Glutamatergic neuron (in vitro differentiated cells): ENCODE measurements around the gene ANTXR1. TPM values are rescaled to one million over a fixed set of nuclear protein-coding genes. Genes with fewer than 3 reads are reported as not detected.

ENCODE experiments used
- DNase-seq: peaks from one replicate; pipeline ENCODE4 v3.0.0; 2022
- H3K27ac Mint-ChIP-seq: one replicate; pipeline ENCODE4 v1.8.0; 2020; ENCODE audit warnings: mild to moderate bottlenecking, mixed read lengths, inconsistent platforms; ENCODE audit not compliant: unreplicated experiment
- H3K27me3 Mint-ChIP-seq: one replicate; pipeline ENCODE4 v1.8.0; 2020; ENCODE audit warnings: mild to moderate bottlenecking, moderate library complexity, mixed read lengths, inconsistent platforms; ENCODE audit not compliant: unreplicated experiment
- H3K36me3 Mint-ChIP-seq: one replicate; pipeline ENCODE4 v1.8.0; 2020; ENCODE audit warnings: mild to moderate bottlenecking, mixed read lengths, inconsistent platforms; ENCODE audit not compliant: unreplicated experiment
- H3K4me1 Mint-ChIP-seq: one replicate; pipeline ENCODE4 v1.8.0; 2020; ENCODE audit warnings: mild to moderate bottlenecking, low read depth, mixed read lengths, inconsistent platforms; ENCODE audit not compliant: unreplicated experiment
- H3K4me3 Mint-ChIP-seq: one replicate; pipeline ENCODE4 v1.8.0; 2020; ENCODE audit warnings: mild to moderate bottlenecking, mixed read lengths, inconsistent platforms; ENCODE audit not compliant: unreplicated experiment
- H3K9me3 Mint-ChIP-seq: one replicate; pipeline ENCODE4 v1.8.0; 2020; ENCODE audit warnings: mild to moderate bottlenecking, moderate library complexity, mixed read lengths, inconsistent platforms; ENCODE audit not compliant: unreplicated experiment
- CTCF ChIP-seq: fragments of 200-600 bp; sonication (generic); IDR thresholded peaks from one replicate; pipeline ENCODE4 v1.5.0; 2021; ENCODE audit not compliant: partially characterized antibody, unreplicated experiment
- total RNA-seq: library from RNA; stranded (reverse); fragmentation: NEBNext Ultra II Directional; extraction: Animal tissue kit (Norgen Biotek cat#: 25700); gene quantifications from one replicate; pipeline ENCODE4 v1.2.1, GENCODE V29; 2021; ENCODE audit not compliant: unreplicated experiment

Gene ANTXR1
- total RNA-seq, 1 donor from 2014 or later, result 26.7 TPM

GRCh38 chr2:69180227-69180626 is 167.2 kb downstream of the ANTXR1 start:
- DNase-seq, result no peak
- no peak for TF ChIP-seq CTCF
- no peak overlapping the region for H3K27ac Mint-ChIP-seq
- H3K36me3 Mint-ChIP-seq, result peaks cover 17% of the 10 kb centered on the region
- no peak overlapping the region for H3K4me3 Mint-ChIP-seq
- H3K27me3 Mint-ChIP-seq, result peaks cover 4% of the 10 kb centered on the region
- peaks cover 10% of the 10 kb centered on the region for H3K4me1 Mint-ChIP-seq
- H3K9me3 Mint-ChIP-seq, result peaks cover 2% of the 10 kb centered on the region

- TF ChIP-seq CTCF, result no peak
- H3K4me1 Mint-ChIP-seq, result peaks cover 10% of the 10 kb centered on the region
- H3K36me3 Mint-ChIP-seq, result peaks cover 19% of the 10 kb centered on the region
- H3K4me3 Mint-ChIP-seq, result no peak overlapping the region
- H3K27me3 Mint-ChIP-seq, result peaks cover 2% of the 10 kb centered on the region
- no peak overlapping the region for H3K27ac Mint-ChIP-seq
- H3K9me3 Mint-ChIP-seq, result no peaks in the 10 kb centered on the region
- no peak for DNase-seq
Observed at GRCh38 chr2:69180974-69181373, 168.0 kb downstream of the ANTXR1 start.

GRCh38 chr2:69181806-69182427 is 168.9 kb downstream of the ANTXR1 start:
- H3K4me3 Mint-ChIP-seq, result no peak overlapping the region
- TF ChIP-seq CTCF, result no peak
- no peaks in the 10 kb centered on the region for H3K9me3 Mint-ChIP-seq
- no peak overlapping the region for H3K27ac Mint-ChIP-seq
- H3K4me1 Mint-ChIP-seq, result peaks cover 7% of the 10 kb centered on the region
- DNase-seq, result no peak
- H3K27me3 Mint-ChIP-seq, result peaks cover 2% of the 10 kb centered on the region
- H3K36me3 Mint-ChIP-seq, result peaks cover 20% of the 10 kb centered on the region

- Mint-ChIP-seq H3K4me1 (no peaks in the 10 kb centered on the region), H3K36me3 (peaks cover 20% of the 10 kb centered on the region), H3K27ac (no peak overlapping the region), H3K27me3 (peaks cover 2% of the 10 kb centered on the region), H3K9me3 (no peaks in the 10 kb centered on the region), H3K4me3 (no peak overlapping the region)
- no peak for TF ChIP-seq CTCF
- no peak for DNase-seq
Observed at GRCh38 chr2:69183659-69184058, 170.7 kb downstream of the ANTXR1 start.

GRCh38 chr2:69184224-69184623 is 171.2 kb downstream of the ANTXR1 start:
- H3K36me3 Mint-ChIP-seq, result peaks cover 20% of the 10 kb centered on the region
- H3K9me3 Mint-ChIP-seq, result no peaks in the 10 kb centered on the region
- no peak for DNase-seq
- H3K4me3 Mint-ChIP-seq, result no peak overlapping the region
- H3K4me1 Mint-ChIP-seq, result no peaks in the 10 kb centered on the region
- no peak overlapping the region for H3K27ac Mint-ChIP-seq
- peaks cover 2% of the 10 kb centered on the region for H3K27me3 Mint-ChIP-seq
- TF ChIP-seq CTCF, result no peak
